ENCODE results near the gene SYT17.

Gene SYT17

GRCh38 chr16:19196871-19197270, 28.8 kb downstream of the SYT17 start:
- TF ChIP-seq ZFX (IDR thresholded peaks at IDR 0.05) (no peak), CTCF (conservative IDR thresholded peaks at IDR 0.05) (no peak)
- peak overlapping the region; percentile 35 for H3K27ac ChIP-seq

- no peak overlapping the region for H3K27ac ChIP-seq
- TF ChIP-seq ZFX (IDR thresholded peaks at IDR 0.05) (no peak), CTCF (conservative IDR thresholded peaks at IDR 0.05) (no peak)
Measured at GRCh38 chr16:19203374-19203966, 35.4 kb downstream of the SYT17 start.

GRCh38 chr16:19210280-19210924, 42.4 kb downstream of the SYT17 start:
- H3K27ac ChIP-seq = no peak overlapping the region
- TF ChIP-seq CTCF (conservative IDR thresholded peaks at IDR 0.05) = no peak
- no peak for TF ChIP-seq ZFX (IDR thresholded peaks at IDR 0.05)

- H3K27ac ChIP-seq = no peak overlapping the region
- no peak for TF ChIP-seq ZFX (IDR thresholded peaks at IDR 0.05)
- TF ChIP-seq CTCF (conservative IDR thresholded peaks at IDR 0.05) = no peak
Measured at GRCh38 chr16:19210968-19211367, 42.9 kb downstream of the SYT17 start.

GRCh38 chr16:19212059-19212458, 44.0 kb downstream of the SYT17 start:
- TF ChIP-seq ZFX (IDR thresholded peaks at IDR 0.05) (no peak), CTCF (conservative IDR thresholded peaks at IDR 0.05) (no peak)

GRCh38 chr16:19213885-19214284, 45.8 kb downstream of the SYT17 start:
- no peak overlapping the region for H3K27ac ChIP-seq
- TF ChIP-seq CTCF (conservative IDR thresholded peaks at IDR 0.05) (peak; percentile 23; the same call in 1 of the 2 replicates), ZFX (IDR thresholded peaks at IDR 0.05) (no peak)

More at GRCh38 chr16:19212059-19212458, 44.0 kb downstream of the SYT17 start:
- no peak overlapping the region for H3K27ac ChIP-seq

GRCh38 chr16:19215705-19216104, 47.7 kb downstream of the SYT17 start:
- TF ChIP-seq ZFX (IDR thresholded peaks at IDR 0.05) = no peak
- TF ChIP-seq CTCF (conservative IDR thresholded peaks at IDR 0.05) = no peak
- H3K27ac ChIP-seq = no peak overlapping the region

Data from C4-2B (cell line).